ENCODE measurements around the gene USP19. TPM values are rescaled to one million over a fixed set of nuclear protein-coding genes. Genes with fewer than 3 reads are reported as not detected.
A peak's percentile ranks its signal among the peaks of the same experiment; 100 is the strongest.

Gene USP19
- total and polyA plus RNA-seq, 5 donors from 2014 or later: 23.4 to 57.8 (median 26.6) TPM

DNA sequence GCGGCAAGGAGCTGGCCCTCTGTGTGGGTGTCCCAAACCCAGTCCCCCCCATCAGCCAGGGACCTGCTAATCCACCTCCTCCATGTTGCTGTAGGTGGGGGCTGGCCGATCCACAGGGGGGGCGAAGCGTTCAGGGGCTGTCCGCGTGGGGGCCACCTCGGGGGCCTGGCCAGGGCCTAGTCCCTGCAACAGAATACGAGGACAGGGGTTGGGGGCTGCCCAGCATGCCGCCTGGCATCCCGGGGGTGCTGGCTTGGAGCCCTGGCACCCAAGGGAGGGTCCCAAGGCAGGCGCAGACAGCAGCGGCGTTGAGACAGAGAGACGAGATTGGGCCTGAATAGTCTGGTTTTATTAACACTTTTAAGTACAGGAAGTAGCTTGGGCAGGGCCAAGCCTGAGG is 12.3 kb downstream of the USP19 start:
- H3K4me3 Mint-ChIP-seq: no peak overlapping the region
- peaks cover 26% of the 10 kb centered on the region for H3K36me3 Mint-ChIP-seq
- H3K27me3 Mint-ChIP-seq: no peaks in the 10 kb centered on the region
- H3K4me1 ChIP-seq (ENCODE audit: control insufficient read depth, insufficient read depth, low read length, poor library complexity, severe bottlenecking): peaks cover 17% of the 10 kb centered on the region
- no peak for DNase-seq
- no peak for ATAC-seq (ENCODE audit: low read depth in 2 of 2)
- H3K27ac Mint-ChIP-seq: no peak overlapping the region
- H3K4me1 Mint-ChIP-seq: peaks cover 4 to 28% (median 11%) of the 10 kb centered on the region in 4 donors
- peaks cover 41% of the 10 kb centered on the region for H3K36me3 ChIP-seq (ENCODE audit: control insufficient read depth, insufficient read depth, low read length)
- no peaks in the 10 kb centered on the region for H3K9me3 Mint-ChIP-seq
- H3K27ac ChIP-seq (ENCODE audit: insufficient read depth, low read length, poor library complexity, severe bottlenecking): no peak overlapping the region
- H3K4me3 ChIP-seq (ENCODE audit: low read depth, low read length): no peak overlapping the region
- H3K9me3 ChIP-seq (ENCODE audit: control insufficient read depth in 2 of 2, low read length in 2 of 2): no peaks in the 10 kb centered on the region
- H3K27me3 ChIP-seq (ENCODE audit: control insufficient read depth, insufficient read depth, low read length): no peaks in the 10 kb centered on the region

DNA sequence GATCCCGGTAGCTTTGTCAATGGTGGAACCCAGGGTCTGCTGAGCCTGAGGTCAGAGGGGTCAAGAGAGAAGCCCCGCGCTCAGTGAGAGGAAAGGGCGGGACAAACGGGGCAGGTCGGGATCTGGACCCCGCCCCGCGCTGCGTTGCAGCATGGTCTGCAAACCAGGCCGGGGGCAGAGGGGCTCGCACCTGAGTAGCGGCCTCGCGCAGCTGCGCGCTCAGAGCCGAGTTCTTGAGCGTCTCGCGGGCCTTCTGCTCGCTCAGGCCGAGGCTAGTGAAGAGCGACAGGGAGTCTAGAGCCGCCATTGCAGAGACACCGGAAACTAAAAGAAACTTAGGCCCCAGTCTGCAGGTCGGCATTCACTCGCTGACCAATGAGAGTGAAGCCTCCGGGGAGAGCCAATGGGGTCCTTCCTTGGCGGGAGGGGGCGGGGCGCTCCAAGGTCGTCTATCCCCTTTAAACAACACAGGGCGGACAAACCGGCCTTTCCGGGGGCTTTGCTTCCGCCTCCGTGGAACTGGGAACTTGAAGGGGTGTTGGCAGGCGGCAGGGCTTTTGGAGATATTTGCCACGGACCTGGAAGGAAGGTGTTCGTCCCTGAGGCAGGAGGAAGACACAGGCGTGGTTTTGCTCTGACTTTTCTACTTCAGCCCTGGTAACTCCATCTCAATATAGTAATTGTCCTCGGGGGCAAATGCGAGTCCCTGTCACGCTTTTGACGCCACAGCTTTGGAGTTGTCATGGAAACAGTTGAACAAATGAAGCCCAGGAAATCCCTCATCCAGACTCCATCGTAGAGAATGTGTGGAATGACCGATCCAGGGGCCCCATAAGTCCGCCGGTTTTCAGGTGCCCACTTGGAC is 16.0 kb downstream of the USP19 start, which contains the start of gene QARS1:
Gene QARS1 (minus strand): TSS at position 331 of the 865 bp plus-strand sequence. CDS start 24 bp downstream, at position 307.
- H3K4me1 Mint-ChIP-seq: peaks cover 4 to 33% (median 16%) of the 10 kb centered on the region in 4 donors
- peaks cover 31% of the 10 kb centered on the region for H3K36me3 Mint-ChIP-seq
- no peaks in the 10 kb centered on the region for H3K27me3 Mint-ChIP-seq
- H3K27me3 ChIP-seq (ENCODE audit: control insufficient read depth, insufficient read depth, low read length): no peaks in the 10 kb centered on the region
- peak within 1 kb of the TSS; percentile 94 to 98 (median 97) for H3K4me3 Mint-ChIP-seq
- peaks cover 21% of the 10 kb centered on the region for H3K4me1 ChIP-seq (ENCODE audit: control insufficient read depth, insufficient read depth, low read length, poor library complexity, severe bottlenecking)
- peak within 1 kb of the TSS; percentile 98 to 99 (median 98) for H3K27ac Mint-ChIP-seq
- DNase-seq (peak; percentile 86 to 94 (median 90)), ATAC-seq (ENCODE audit: low read depth in 2 of 2) (peak; percentile 99)
- H3K27ac ChIP-seq (ENCODE audit: insufficient read depth, low read length, poor library complexity, severe bottlenecking): peak within 1 kb of the TSS; percentile 79
- H3K4me3 ChIP-seq (ENCODE audit: low read depth, low read length): peak within 1 kb of the TSS; percentile 75
- no peaks in the 10 kb centered on the region for H3K9me3 Mint-ChIP-seq
- no peaks in the 10 kb centered on the region for H3K9me3 ChIP-seq (ENCODE audit: control insufficient read depth in 2 of 2, low read length in 2 of 2)
- H3K36me3 ChIP-seq (ENCODE audit: control insufficient read depth, insufficient read depth, low read length): peaks cover 33% of the 10 kb centered on the region

DNA sequence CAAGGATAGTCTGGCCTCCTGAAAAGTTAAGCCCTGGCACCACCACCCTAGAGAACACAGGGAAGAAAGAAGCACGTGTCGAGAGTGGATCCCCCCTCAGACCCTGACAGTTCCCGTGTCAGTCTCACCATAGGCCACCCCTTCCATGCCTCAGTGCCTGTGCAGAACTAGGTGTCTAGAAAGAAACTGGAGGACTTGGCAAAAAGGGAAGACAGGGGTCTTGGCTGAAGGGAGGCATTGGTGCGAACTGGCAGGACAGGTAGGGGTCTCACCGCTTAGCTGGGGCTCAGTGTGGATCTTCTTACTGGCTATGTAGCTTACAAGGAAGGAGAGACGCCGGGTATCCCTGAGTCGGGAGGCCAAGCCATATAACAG is 16.6 kb downstream of the USP19 start:
- H3K4me3 ChIP-seq (ENCODE audit: low read depth, low read length): peak overlapping the region; percentile 75
- Mint-ChIP-seq H3K36me3 (peaks cover 33% of the 10 kb centered on the region), H3K4me3 (peak overlapping the region; percentile 94 to 98 (median 97)), H3K27ac (peak overlapping the region; percentile 98 to 99 (median 98)), H3K4me1 (peaks cover 4 to 33% (median 16%) of the 10 kb centered on the region in 4 donors), H3K27me3 (no peaks in the 10 kb centered on the region), H3K9me3 (no peaks in the 10 kb centered on the region)
- H3K27me3 ChIP-seq (ENCODE audit: control insufficient read depth, insufficient read depth, low read length): no peaks in the 10 kb centered on the region
- no peaks in the 10 kb centered on the region for H3K9me3 ChIP-seq (ENCODE audit: control insufficient read depth in 2 of 2, low read length in 2 of 2)
- ATAC-seq (ENCODE audit: low read depth in 2 of 2) (no peak), DNase-seq (no peak)
- peaks cover 21% of the 10 kb centered on the region for H3K4me1 ChIP-seq (ENCODE audit: control insufficient read depth, insufficient read depth, low read length, poor library complexity, severe bottlenecking)
- H3K27ac ChIP-seq (ENCODE audit: insufficient read depth, low read length, poor library complexity, severe bottlenecking): peak overlapping the region; percentile 79
- H3K36me3 ChIP-seq (ENCODE audit: control insufficient read depth, insufficient read depth, low read length): peaks cover 34% of the 10 kb centered on the region

DNA sequence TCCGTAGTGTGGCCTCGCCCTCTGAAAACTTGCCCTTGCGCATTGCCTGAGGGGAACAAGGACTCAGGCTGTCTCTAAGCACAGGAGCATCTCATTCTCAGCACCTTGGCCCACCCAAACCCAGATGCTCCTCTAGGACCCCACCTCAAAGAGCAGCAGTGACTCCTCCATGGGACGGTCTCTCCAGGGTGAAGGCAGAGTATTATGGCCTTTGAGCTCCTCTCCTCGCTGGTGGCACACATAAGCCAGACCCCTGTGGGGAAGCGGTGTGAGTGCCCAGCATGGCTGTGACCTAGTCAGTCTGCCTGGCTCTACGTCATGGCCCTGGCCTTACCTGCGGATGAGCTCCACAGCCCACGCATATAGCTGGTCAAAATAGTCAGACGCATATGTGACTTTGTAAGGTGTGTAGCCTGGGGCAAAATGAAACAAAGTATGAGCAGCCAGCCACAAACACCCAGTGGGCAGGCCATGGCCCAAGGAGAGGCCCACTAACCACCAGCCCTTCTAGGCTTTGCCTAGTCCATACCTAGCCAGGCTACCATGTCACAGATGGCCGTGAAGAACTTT is 20.5 kb downstream of the USP19 start:
- peaks cover 51% of the 10 kb centered on the region for H3K36me3 ChIP-seq (ENCODE audit: control insufficient read depth, insufficient read depth, low read length)
- no peak overlapping the region for H3K27ac ChIP-seq (ENCODE audit: insufficient read depth, low read length, poor library complexity, severe bottlenecking)
- Mint-ChIP-seq H3K27ac (no peak overlapping the region), H3K4me1 (peaks cover 4 to 25% (median 14%) of the 10 kb centered on the region in 4 donors), H3K9me3 (no peaks in the 10 kb centered on the region), H3K36me3 (peaks cover 38% of the 10 kb centered on the region), H3K4me3 (peak overlapping the region in 1 of 4 donors; percentile 96), H3K27me3 (no peaks in the 10 kb centered on the region)
- H3K4me1 ChIP-seq (ENCODE audit: control insufficient read depth, insufficient read depth, low read length, poor library complexity, severe bottlenecking): peaks cover 20% of the 10 kb centered on the region
- DNase-seq (no peak), ATAC-seq (ENCODE audit: low read depth in 2 of 2) (no peak)
- no peak overlapping the region for H3K4me3 ChIP-seq (ENCODE audit: low read depth, low read length)
- no peaks in the 10 kb centered on the region for H3K27me3 ChIP-seq (ENCODE audit: control insufficient read depth, insufficient read depth, low read length)
- no peaks in the 10 kb centered on the region for H3K9me3 ChIP-seq (ENCODE audit: control insufficient read depth in 2 of 2, low read length in 2 of 2)

DNA sequence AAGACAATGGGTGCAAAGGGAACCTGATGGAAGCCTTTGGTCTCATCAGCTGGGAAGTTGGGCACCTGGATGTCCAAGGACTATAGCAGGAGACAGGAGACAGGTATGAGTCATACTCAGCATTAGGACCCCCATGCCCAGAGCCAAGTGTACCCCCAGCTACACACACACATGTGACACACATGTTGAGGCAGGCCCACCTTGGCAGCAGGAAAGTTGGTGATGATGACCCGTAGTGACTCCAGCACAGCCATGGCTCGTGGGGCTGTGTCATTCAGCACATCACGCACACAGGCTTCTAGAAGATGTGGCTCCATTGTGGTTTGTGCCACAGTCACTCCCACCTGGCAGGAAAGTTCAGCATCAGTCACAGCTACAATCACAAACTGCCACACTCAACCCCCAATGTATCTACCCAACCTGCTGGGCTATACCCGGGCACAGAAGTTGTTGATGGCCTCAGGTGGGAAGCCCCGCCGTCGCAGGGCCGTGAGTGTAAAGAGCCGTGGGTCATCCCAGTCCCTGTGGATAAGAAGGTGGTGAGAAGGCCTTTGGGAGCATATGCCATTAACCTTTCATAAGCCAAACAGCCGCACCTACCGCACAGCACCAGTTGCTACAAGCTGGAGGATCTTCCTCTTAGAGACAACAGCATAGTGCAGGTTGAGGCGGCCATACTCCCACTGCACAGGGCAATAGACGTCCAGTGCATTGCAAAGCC is 21.6 kb downstream of the USP19 start:
- Histone ChIP-seq H3K9me3 (ENCODE audit: control insufficient read depth in 2 of 2, low read length in 2 of 2) (no peaks in the 10 kb centered on the region), H3K27me3 (ENCODE audit: control insufficient read depth, insufficient read depth, low read length) (no peaks in the 10 kb centered on the region), H3K4me3 (ENCODE audit: low read depth, low read length) (no peak overlapping the region), H3K36me3 (ENCODE audit: control insufficient read depth, insufficient read depth, low read length) (peaks cover 51% of the 10 kb centered on the region), H3K4me1 (ENCODE audit: control insufficient read depth, insufficient read depth, low read length, poor library complexity, severe bottlenecking) (peaks cover 21% of the 10 kb centered on the region), H3K27ac (ENCODE audit: insufficient read depth, low read length, poor library complexity, severe bottlenecking) (no peak overlapping the region)
- Mint-ChIP-seq H3K9me3 (no peaks in the 10 kb centered on the region), H3K27me3 (no peaks in the 10 kb centered on the region), H3K36me3 (peaks cover 38% of the 10 kb centered on the region), H3K27ac (no peak overlapping the region), H3K4me3 (peak overlapping the region in 1 of 4 donors; percentile 47), H3K4me1 (peaks cover 0 to 19% (median 10%) of the 10 kb centered on the region in 4 donors)
- no peak for DNase-seq
- ATAC-seq (ENCODE audit: low read depth in 2 of 2): no peak

DNA sequence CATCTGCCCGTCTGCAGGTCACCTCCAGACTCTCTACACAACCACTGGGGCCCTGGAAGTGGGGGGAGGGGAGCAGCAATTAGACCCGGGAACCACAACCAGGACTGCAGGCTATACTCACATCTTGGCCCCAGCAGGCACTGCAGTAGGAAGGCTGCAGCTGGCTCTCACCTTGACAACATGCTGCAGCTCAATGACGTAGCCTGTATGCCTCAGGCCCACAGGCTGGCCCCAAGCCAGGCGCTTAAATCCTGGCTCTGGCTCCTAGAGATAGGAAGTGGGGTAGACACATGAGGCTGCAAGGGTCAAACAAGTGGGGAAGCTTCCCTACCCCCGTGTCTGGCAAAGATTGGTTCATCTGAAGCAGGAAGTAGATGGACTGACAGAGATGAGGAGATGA is 22.2 kb downstream of the USP19 start:
- no peaks in the 10 kb centered on the region for H3K9me3 Mint-ChIP-seq
- Histone ChIP-seq H3K4me3 (ENCODE audit: low read depth, low read length) (no peak overlapping the region), H3K27me3 (ENCODE audit: control insufficient read depth, insufficient read depth, low read length) (no peaks in the 10 kb centered on the region), H3K4me1 (ENCODE audit: control insufficient read depth, insufficient read depth, low read length, poor library complexity, severe bottlenecking) (peaks cover 14% of the 10 kb centered on the region), H3K9me3 (ENCODE audit: control insufficient read depth in 2 of 2, low read length in 2 of 2) (no peaks in the 10 kb centered on the region), H3K27ac (ENCODE audit: insufficient read depth, low read length, poor library complexity, severe bottlenecking) (no peak overlapping the region), H3K36me3 (ENCODE audit: control insufficient read depth, insufficient read depth, low read length) (peaks cover 51% of the 10 kb centered on the region)
- peak overlapping the region in 2 of 4 donors; percentile 49 to 58 for H3K4me3 Mint-ChIP-seq
- ATAC-seq (ENCODE audit: low read depth in 2 of 2): no peak
- no peak for DNase-seq
- H3K36me3 Mint-ChIP-seq: peaks cover 38% of the 10 kb centered on the region
- H3K27ac Mint-ChIP-seq: no peak overlapping the region
- H3K27me3 Mint-ChIP-seq: no peaks in the 10 kb centered on the region
- H3K4me1 Mint-ChIP-seq: peaks cover 0 to 13% (median 7%) of the 10 kb centered on the region in 4 donors

DNA sequence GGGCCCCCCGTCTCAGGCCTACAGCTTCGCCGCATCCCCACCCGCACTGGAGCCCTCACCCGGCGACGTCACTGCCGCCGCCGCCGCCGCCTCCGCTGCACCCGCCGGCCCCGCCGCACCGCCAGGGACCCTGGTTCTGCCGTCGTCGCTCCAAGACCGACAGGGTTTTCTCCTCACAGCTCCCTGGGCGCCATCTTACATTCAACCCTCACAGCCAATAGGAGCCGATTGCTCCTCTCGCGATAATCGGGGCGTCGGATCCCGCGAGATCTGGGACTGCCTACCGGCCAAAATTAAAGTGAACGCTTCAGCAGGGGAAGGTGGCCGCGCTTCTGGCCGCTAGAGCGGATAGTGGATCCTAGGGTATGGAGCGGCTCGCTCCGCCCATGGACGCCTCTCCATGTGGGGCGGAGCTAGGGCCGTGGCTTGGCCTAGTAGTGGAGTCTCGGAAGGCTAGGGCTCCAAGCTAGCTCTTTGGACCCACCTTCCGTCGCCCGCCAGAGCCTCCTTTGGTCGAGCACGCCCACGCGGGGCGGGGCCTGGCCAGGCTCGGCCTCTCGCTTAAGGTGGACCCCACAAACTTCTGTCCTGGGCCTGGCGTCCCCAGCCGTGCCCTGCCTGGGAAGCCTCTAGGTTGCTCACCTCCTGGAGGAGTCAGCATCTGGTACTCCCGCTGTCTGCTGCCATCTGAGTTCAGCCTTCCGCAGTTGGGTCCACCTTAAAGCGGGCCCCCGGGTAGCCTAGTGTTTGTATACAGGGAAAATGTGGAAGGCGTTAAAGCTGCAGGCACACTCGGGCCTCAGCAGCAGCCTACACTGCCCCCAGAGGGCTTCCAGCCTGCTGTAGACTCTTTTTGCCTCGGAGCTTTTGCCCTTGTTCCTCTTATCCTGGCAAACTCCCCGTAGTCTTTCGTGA is 26.5 kb downstream of the USP19 start, which contains the start of gene QRICH1:
Gene QRICH1 (minus strand): TSS at position 219 of the 915 bp plus-strand sequence. CDS start 17,054 bp downstream, outside the sequence.
- peaks cover 14% of the 10 kb centered on the region for H3K36me3 Mint-ChIP-seq
- peak; percentile 82 to 85 for ATAC-seq (ENCODE audit: low read depth in 2 of 2)

More for the DNA sequence above, 26.5 kb downstream of the USP19 start, which contains the start of gene QRICH1:
- Histone ChIP-seq H3K4me3 (ENCODE audit: low read depth, low read length) (peak within 1 kb of the TSS; percentile 85), H3K36me3 (ENCODE audit: control insufficient read depth, insufficient read depth, low read length) (peaks cover 24% of the 10 kb centered on the region), H3K27ac (ENCODE audit: insufficient read depth, low read length, poor library complexity, severe bottlenecking) (peak within 1 kb of the TSS; percentile 96), H3K27me3 (ENCODE audit: control insufficient read depth, insufficient read depth, low read length) (no peaks in the 10 kb centered on the region), H3K4me1 (ENCODE audit: control insufficient read depth, insufficient read depth, low read length, poor library complexity, severe bottlenecking) (peaks cover 44% of the 10 kb centered on the region), H3K9me3 (ENCODE audit: control insufficient read depth in 2 of 2, low read length in 2 of 2) (no peaks in the 10 kb centered on the region)
- Mint-ChIP-seq H3K27ac (peak within 1 kb of the TSS; percentile 96 to 98 (median 98)), H3K27me3 (no peaks in the 10 kb centered on the region), H3K4me1 (peaks cover 17 to 45% (median 23%) of the 10 kb centered on the region in 4 donors), H3K9me3 (no peaks in the 10 kb centered on the region), H3K4me3 (peak within 1 kb of the TSS; percentile 97 to 99 (median 98))
- peak; percentile 94 to 98 (median 97) for DNase-seq

All from CD4-positive, CD25-positive, alpha-beta regulatory T cell (primary cell).